VCaP (cell line): ENCODE results near the gene AK8.

Source experiments
- H3K27ac ChIP-seq: fragments of 450-650 bp; 2 replicates; pipeline ENCODE4 v1.5.1; 2017
- CTCF ChIP-seq: fragments of 450-650 bp; conservative IDR thresholded peaks from 2 replicates; pipeline ENCODE4 v1.5.1; 2017; ENCODE audit warnings: mild to moderate bottlenecking, moderate library complexity

AK8 gene

GRCh38 chr9:132878695-132879456 lies 792 bp upstream of the AK8 start, which contains the start of gene SPACA9:
SPACA9 (plus strand) TSS chr9:132878898; CDS start chr9:132883948, 5,050 bp downstream.
- TF ChIP-seq CTCF: no peak
- peak within 1 kb of the TSS; percentile 69; the same call in 1 of the 2 replicates for H3K27ac ChIP-seq

GRCh38 chr9:132877458-132877823 lies 643 bp downstream of the AK8 start:
- no peak overlapping the region; the same call in 1 of the 2 replicates for H3K27ac ChIP-seq

GRCh38 chr9:132876849-132877248 lies 1.2 kb downstream of the AK8 start:
- TF ChIP-seq CTCF: no peak
- H3K27ac ChIP-seq: no peak overlapping the region

More at GRCh38 chr9:132877458-132877823, 643 bp downstream of the AK8 start:
- TF ChIP-seq CTCF: no peak

- H3K27ac ChIP-seq: no peak overlapping the region
- TF ChIP-seq CTCF: no peak
Observed at GRCh38 chr9:132875159-132875558, 2.9 kb downstream of the AK8 start.

- no peak for TF ChIP-seq CTCF
- no peak overlapping the region for H3K27ac ChIP-seq
Observed at GRCh38 chr9:132873403-132873802, 4.7 kb downstream of the AK8 start.

- no peak overlapping the region for H3K27ac ChIP-seq
- no peak for TF ChIP-seq CTCF
Observed at GRCh38 chr9:132869266-132869665, 8.8 kb downstream of the AK8 start.

- no peak overlapping the region for H3K27ac ChIP-seq
- no peak for TF ChIP-seq CTCF
Observed at GRCh38 chr9:132866898-132867297, 11.2 kb downstream of the AK8 start.
